PFSK-1 (cell line): ENCODE results near the gene SYT6.
A peak's percentile ranks its signal among the peaks of the same experiment; 100 is the strongest.

Source experiments
- FOXP2 ChIP-seq: optimal IDR thresholded peaks from 2 replicates; pipeline ENCODE3; 2011; ENCODE audit warnings: borderline replicate concordance, control low read depth, inconsistent platforms; ENCODE audit not compliant: insufficient read depth; ENCODE audit errors: extremely low read length, extremely low read depth
- POLR2AphosphoS5 ChIP-seq: IDR thresholded peaks from 2 replicates; pipeline ENCODE4 v1.6.1; 2012; ENCODE audit warnings: low read depth, mild to moderate bottlenecking, control low read depth, low read length, moderate library complexity
- REST ChIP-seq, 2 experiments: IDR thresholded peaks; 2 replicates each; pipeline versions ENCODE4 v1.6.1 to v1.8.0; 2011 to 2012; ENCODE audit warnings: low read depth in 2 of 2, low read length in 2 of 2, control low read depth in 1 of 2, inconsistent platforms in 1 of 2, mild to moderate bottlenecking in 1 of 2, moderate library complexity in 1 of 2; ENCODE audit not compliant: insufficient read depth in 1 of 2
- SIN3A ChIP-seq: IDR thresholded peaks from 2 replicates; pipeline ENCODE4 v1.6.1; 2012; ENCODE audit warnings: mild to moderate bottlenecking, low read length, moderate library complexity, borderline replicate concordance; ENCODE audit not compliant: insufficient read depth
- TAF1 ChIP-seq: IDR thresholded peaks from 2 replicates; pipeline ENCODE4 v1.6.1; 2012; ENCODE audit warnings: low read length, control low read depth, borderline replicate concordance; ENCODE audit not compliant: insufficient read depth

The SYT6 gene

GRCh38 chr1:114156538-114157274, 3.0 kb upstream of the SYT6 start:
- peak; percentile 63 to 88 for TF ChIP-seq REST (IDR thresholded peaks at IDR 0.05; ENCODE audit: insufficient read depth in 1 of 2, low read depth in 2 of 2, low read length in 2 of 2)
- no peak for TF ChIP-seq SIN3A
- no peak for TF ChIP-seq FOXP2
- no peak for TF ChIP-seq TAF1
- no peak for TF ChIP-seq POLR2AphosphoS5

GRCh38 chr1:114155706-114156105, 2.0 kb upstream of the SYT6 start:
- TF ChIP-seq FOXP2 (no peak), POLR2AphosphoS5 (no peak), REST (IDR thresholded peaks at IDR 0.05; ENCODE audit: insufficient read depth in 1 of 2, low read depth in 2 of 2, low read length in 2 of 2) (no peak), SIN3A (no peak), TAF1 (no peak)

GRCh38 chr1:114154963-114155322, 1.3 kb upstream of the SYT6 start:
- TF ChIP-seq TAF1 (no peak), REST (IDR thresholded peaks at IDR 0.05; ENCODE audit: insufficient read depth in 1 of 2, low read depth in 2 of 2, low read length in 2 of 2) (peak; percentile 90 to 96)

GRCh38 chr1:114154146-114154962, 685 bp upstream of the SYT6 start:
- TF ChIP-seq POLR2AphosphoS5 (no peak), FOXP2 (no peak), TAF1 (no peak), SIN3A (no peak), REST (IDR thresholded peaks at IDR 0.05; ENCODE audit: insufficient read depth in 1 of 2, low read depth in 2 of 2, low read length in 2 of 2) (no peak)
